Measurements from ENCODE around the gene DBT. TPM values are rescaled to one million over a fixed set of nuclear protein-coding genes. Genes with fewer than 3 reads are reported as not detected.
"Not testable (repeated sequence)": the region's sequence is repeated elsewhere in the genome, so short reads cannot be mapped to it uniquely, and the experiment has no call there.

DBT gene
- total RNA-seq, 1 experiment from 2014 or later, result 13.1 TPM

DNA sequence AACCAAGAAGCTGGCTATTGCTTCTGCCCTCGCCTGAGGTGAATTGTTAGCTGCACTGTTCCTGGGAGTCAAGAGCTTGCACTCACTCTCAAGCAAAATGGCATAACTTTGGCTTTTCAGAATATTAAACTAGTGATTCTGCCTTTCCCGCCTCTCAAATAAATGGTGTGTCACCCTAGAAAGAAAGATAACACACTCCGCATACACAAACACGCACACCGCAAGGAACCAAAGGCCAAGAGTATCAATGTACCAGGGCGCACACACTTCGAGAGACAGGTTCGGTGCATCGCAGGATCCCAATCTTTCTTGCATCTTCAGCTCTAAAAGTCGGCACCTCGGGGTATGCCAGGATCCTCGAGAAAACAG is 15.9 kb upstream of the DBT start:
- Histone ChIP-seq H3K9ac (ENCODE audit: low read length) (peak overlapping the region; percentile 91), H3K79me2 (ENCODE audit: low read length) (peaks cover 38% of the 10 kb centered on the region), H3K9me3 (ENCODE audit: low read length) (no peaks in the 10 kb centered on the region), H3K27ac (ENCODE audit: low read length) (peak overlapping the region; percentile 32; the same call in 1 of the 2 replicates), H3K27me3 (ENCODE audit: low read length) (no peaks in the 10 kb centered on the region), H2AFZ (ENCODE audit: low read length) (peak overlapping the region; percentile 88), H4K20me1 (ENCODE audit: insufficient read depth, low read depth, low read length) (no peaks in the 10 kb centered on the region), H3K36me3 (ENCODE audit: insufficient read depth, low read length) (peaks cover 14% of the 10 kb centered on the region), H3K4me2 (ENCODE audit: low read depth, low read length, poor library complexity, severe bottlenecking) (peak overlapping the region; percentile 97), H3K4me3 (ENCODE audit: low read length) (peak overlapping the region; percentile 83), H3K9me2 (replicated peaks; ENCODE audit: insufficient read depth, low read length) (no peaks in the 10 kb centered on the region), H3K4me1 (ENCODE audit: low read length) (peaks cover 23% of the 10 kb centered on the region)
- no peak for DNase-seq

GRCh38 chr1:100264081-100264480 is 14.4 kb upstream of the DBT start:
- H3K9ac ChIP-seq (ENCODE audit: low read length); H3K4me2 ChIP-seq (ENCODE audit: low read depth, low read length, poor library complexity, severe bottlenecking); H3K36me3 ChIP-seq (ENCODE audit: insufficient read depth, low read length); H3K4me3 ChIP-seq (ENCODE audit: low read length); H3K9me3 ChIP-seq (ENCODE audit: low read length); DNase-seq; H3K27ac ChIP-seq (ENCODE audit: low read length); H3K27me3 ChIP-seq (ENCODE audit: low read length); H3K9me2 ChIP-seq (replicated peaks; ENCODE audit: insufficient read depth, low read length); H4K20me1 ChIP-seq (ENCODE audit: insufficient read depth, low read depth, low read length); H2AFZ ChIP-seq (ENCODE audit: low read length): not testable (repeated sequence)
- peaks cover 23% of the 10 kb centered on the region for H3K4me1 ChIP-seq (ENCODE audit: low read length)
- peaks cover 33% of the 10 kb centered on the region for H3K79me2 ChIP-seq (ENCODE audit: low read length)

DNA sequence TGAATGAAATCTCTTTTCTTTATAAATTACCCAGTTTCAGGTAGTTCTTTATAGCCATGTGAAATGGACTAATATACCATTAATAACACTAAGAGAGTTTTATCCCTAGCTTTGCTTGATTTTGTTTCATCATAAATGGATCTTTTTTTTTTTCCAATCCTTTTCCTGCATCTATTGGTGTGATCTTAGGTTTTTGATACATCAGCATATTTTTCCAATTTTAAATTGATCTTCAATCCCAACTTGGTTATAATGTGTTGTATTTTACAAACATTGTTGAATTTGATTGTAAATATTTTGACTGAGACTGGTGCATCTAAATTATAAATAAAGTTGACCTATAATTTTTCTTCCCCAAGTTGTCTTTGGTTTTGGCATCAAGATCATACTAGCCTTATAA is 12.1 kb upstream of the DBT start:
- H3K36me3 ChIP-seq (ENCODE audit: insufficient read depth, low read length), result no peaks in the 10 kb centered on the region
- H3K79me2 ChIP-seq (ENCODE audit: low read length), result peaks cover 11% of the 10 kb centered on the region
- H4K20me1 ChIP-seq (ENCODE audit: insufficient read depth, low read depth, low read length), result no peaks in the 10 kb centered on the region
- H3K4me2 ChIP-seq (ENCODE audit: low read depth, low read length, poor library complexity, severe bottlenecking), result no peak overlapping the region
- no peak overlapping the region for H3K4me3 ChIP-seq (ENCODE audit: low read length)
- no peak overlapping the region for H3K9ac ChIP-seq (ENCODE audit: low read length)
- H3K27me3 ChIP-seq (ENCODE audit: low read length), result no peaks in the 10 kb centered on the region
- H3K9me3 ChIP-seq (ENCODE audit: low read length), result no peaks in the 10 kb centered on the region
- H3K4me1 ChIP-seq (ENCODE audit: low read length), result peaks cover 10% of the 10 kb centered on the region
- no peaks in the 10 kb centered on the region for H3K9me2 ChIP-seq (replicated peaks; ENCODE audit: insufficient read depth, low read length)
- H2AFZ ChIP-seq (ENCODE audit: low read length), result no peak overlapping the region
- no peak for DNase-seq
- H3K27ac ChIP-seq (ENCODE audit: low read length), result no peak overlapping the region

DNA sequence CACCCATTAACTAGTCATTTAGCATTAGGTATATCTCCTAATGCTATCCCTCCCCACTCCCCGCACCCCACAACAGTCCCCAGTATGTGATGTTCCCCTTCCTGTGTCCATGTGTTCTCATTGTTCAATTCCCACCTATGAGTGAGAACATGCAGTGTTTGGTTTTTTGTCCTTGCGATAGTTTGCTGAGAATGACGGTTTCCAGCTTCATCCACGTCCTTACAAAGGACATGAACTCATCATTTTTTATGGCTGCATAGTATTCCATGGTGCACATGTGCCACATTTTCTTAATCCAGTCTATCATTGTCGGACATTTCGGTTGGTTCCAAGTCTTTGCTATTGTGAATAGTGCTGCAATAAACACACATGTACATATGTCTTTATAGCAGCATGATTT is 8.8 kb upstream of the DBT start:
- not testable (repeated sequence) for H3K79me2 ChIP-seq (ENCODE audit: low read length); H3K36me3 ChIP-seq (ENCODE audit: insufficient read depth, low read length); H3K9me3 ChIP-seq (ENCODE audit: low read length); H3K4me3 ChIP-seq (ENCODE audit: low read length); H2AFZ ChIP-seq (ENCODE audit: low read length); H3K27me3 ChIP-seq (ENCODE audit: low read length); H3K4me2 ChIP-seq (ENCODE audit: low read depth, low read length, poor library complexity, severe bottlenecking); H3K4me1 ChIP-seq (ENCODE audit: low read length); DNase-seq; H3K9me2 ChIP-seq (replicated peaks; ENCODE audit: insufficient read depth, low read length); H3K27ac ChIP-seq (ENCODE audit: low read length); H4K20me1 ChIP-seq (ENCODE audit: insufficient read depth, low read depth, low read length); H3K9ac ChIP-seq (ENCODE audit: low read length)

GRCh38 chr1:100256273-100256672 is 6.6 kb upstream of the DBT start:
- not testable (repeated sequence) for H3K9me3 ChIP-seq (ENCODE audit: low read length); H3K36me3 ChIP-seq (ENCODE audit: insufficient read depth, low read length); H3K27ac ChIP-seq (ENCODE audit: low read length); H3K9ac ChIP-seq (ENCODE audit: low read length); H3K79me2 ChIP-seq (ENCODE audit: low read length); H3K4me1 ChIP-seq (ENCODE audit: low read length); H2AFZ ChIP-seq (ENCODE audit: low read length); DNase-seq; H4K20me1 ChIP-seq (ENCODE audit: insufficient read depth, low read depth, low read length); H3K4me3 ChIP-seq (ENCODE audit: low read length); H3K4me2 ChIP-seq (ENCODE audit: low read depth, low read length, poor library complexity, severe bottlenecking); H3K27me3 ChIP-seq (ENCODE audit: low read length); H3K9me2 ChIP-seq (replicated peaks; ENCODE audit: insufficient read depth, low read length)

- Histone ChIP-seq H3K4me3 (ENCODE audit: low read length) (no peak overlapping the region), H3K27me3 (ENCODE audit: low read length) (no peaks in the 10 kb centered on the region), H3K9me2 (replicated peaks; ENCODE audit: insufficient read depth, low read length) (no peaks in the 10 kb centered on the region), H3K36me3 (ENCODE audit: insufficient read depth, low read length) (no peaks in the 10 kb centered on the region), H3K4me2 (ENCODE audit: low read depth, low read length, poor library complexity, severe bottlenecking) (no peak overlapping the region), H3K9me3 (ENCODE audit: low read length) (no peaks in the 10 kb centered on the region), H3K27ac (ENCODE audit: low read length) (no peak overlapping the region), H2AFZ (ENCODE audit: low read length) (no peak overlapping the region), H3K79me2 (ENCODE audit: low read length) (peaks cover 11% of the 10 kb centered on the region), H3K9ac (ENCODE audit: low read length) (no peak overlapping the region), H3K4me1 (ENCODE audit: low read length) (peaks cover 11% of the 10 kb centered on the region), H4K20me1 (ENCODE audit: insufficient read depth, low read depth, low read length) (no peaks in the 10 kb centered on the region)
- no peak for DNase-seq
Observed at GRCh38 chr1:100253552-100253951, 3.9 kb upstream of the DBT start.

DNA sequence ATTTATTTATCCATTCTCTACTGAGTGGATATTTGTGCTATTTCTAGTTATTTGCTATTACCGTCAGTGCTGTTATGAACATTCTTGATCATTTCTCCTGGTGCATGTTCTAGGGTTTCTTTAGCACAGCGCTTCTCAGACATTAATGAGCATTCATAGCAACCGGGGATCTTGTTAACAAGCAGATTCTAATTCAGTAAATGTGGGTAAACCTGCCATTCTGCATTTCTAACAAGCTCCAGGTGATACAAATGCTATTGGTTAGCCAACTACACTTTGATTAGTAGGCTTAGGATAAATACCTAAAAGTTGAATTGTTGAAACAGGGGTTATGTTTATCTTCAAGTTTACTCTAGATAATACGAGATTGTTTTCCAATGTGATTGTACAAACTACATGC is 3.3 kb upstream of the DBT start:
- no peak overlapping the region for H3K9ac ChIP-seq (ENCODE audit: low read length)
- DNase-seq, result no peak
- no peak overlapping the region for H2AFZ ChIP-seq (ENCODE audit: low read length)
- peaks cover 17% of the 10 kb centered on the region for H3K79me2 ChIP-seq (ENCODE audit: low read length)
- no peaks in the 10 kb centered on the region for H3K36me3 ChIP-seq (ENCODE audit: insufficient read depth, low read length)
- H3K9me2 ChIP-seq (replicated peaks; ENCODE audit: insufficient read depth, low read length), result no peaks in the 10 kb centered on the region
- peaks cover 17% of the 10 kb centered on the region for H3K4me1 ChIP-seq (ENCODE audit: low read length)
- H3K9me3 ChIP-seq (ENCODE audit: low read length), result no peaks in the 10 kb centered on the region
- no peaks in the 10 kb centered on the region for H3K27me3 ChIP-seq (ENCODE audit: low read length)
- no peak overlapping the region for H3K4me3 ChIP-seq (ENCODE audit: low read length)
- H4K20me1 ChIP-seq (ENCODE audit: insufficient read depth, low read depth, low read length), result no peaks in the 10 kb centered on the region
- H3K4me2 ChIP-seq (ENCODE audit: low read depth, low read length, poor library complexity, severe bottlenecking), result no peak overlapping the region
- H3K27ac ChIP-seq (ENCODE audit: low read length), result no peak overlapping the region

DNA sequence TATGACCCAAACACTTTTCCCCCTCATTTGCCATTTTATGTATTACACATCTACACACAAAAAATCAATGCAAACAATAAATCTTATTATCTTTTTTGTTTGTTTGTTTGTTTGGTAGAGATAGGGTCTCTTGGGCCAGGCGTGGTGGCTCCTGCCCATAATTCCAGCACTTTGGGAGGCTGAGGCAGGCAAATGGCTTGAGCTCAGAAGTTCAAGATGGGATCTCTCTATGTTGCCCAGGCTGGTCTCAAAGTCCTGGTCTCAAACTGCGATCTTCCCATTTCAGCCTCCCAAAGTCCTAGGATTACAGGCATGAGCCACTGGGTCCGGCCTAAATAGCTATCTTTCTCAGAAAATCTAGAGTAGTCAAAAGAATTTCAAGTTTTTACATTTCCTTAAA is 1.2 kb upstream of the DBT start:
- Histone ChIP-seq H3K36me3 (ENCODE audit: insufficient read depth, low read length) (no peaks in the 10 kb centered on the region), H3K9me3 (ENCODE audit: low read length) (no peaks in the 10 kb centered on the region), H3K4me2 (ENCODE audit: low read depth, low read length, poor library complexity, severe bottlenecking) (no peak overlapping the region), H3K9me2 (replicated peaks; ENCODE audit: insufficient read depth, low read length) (no peaks in the 10 kb centered on the region), H3K4me3 (ENCODE audit: low read length) (no peak overlapping the region), H3K79me2 (ENCODE audit: low read length) (peaks cover 36% of the 10 kb centered on the region), H3K27ac (ENCODE audit: low read length) (no peak overlapping the region), H4K20me1 (ENCODE audit: insufficient read depth, low read depth, low read length) (no peaks in the 10 kb centered on the region), H2AFZ (ENCODE audit: low read length) (no peak overlapping the region), H3K27me3 (ENCODE audit: low read length) (no peaks in the 10 kb centered on the region), H3K9ac (ENCODE audit: low read length) (no peak overlapping the region), H3K4me1 (ENCODE audit: low read length) (peaks cover 28% of the 10 kb centered on the region)
- no peak for DNase-seq

DNA sequence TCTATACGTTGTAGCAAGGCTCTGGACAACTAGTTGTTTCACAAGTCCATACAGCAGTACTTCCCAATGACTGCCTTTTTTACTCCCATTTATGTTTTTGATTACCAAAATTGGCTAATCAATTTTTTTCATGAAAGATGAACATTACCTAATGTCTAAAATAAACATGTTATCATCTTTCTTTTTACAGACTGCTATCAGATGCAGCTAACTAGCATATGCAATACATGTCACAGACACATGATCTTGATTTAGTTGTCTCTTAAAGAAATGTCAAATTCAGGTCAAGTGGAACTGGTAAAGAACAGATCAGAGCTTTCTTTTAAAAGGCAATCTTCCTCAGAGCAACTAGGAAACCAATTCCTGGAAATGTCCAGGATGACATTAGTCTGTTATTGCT is 630 bp upstream of the DBT start:
- H3K4me1 ChIP-seq (ENCODE audit: low read length), result peaks cover 31% of the 10 kb centered on the region
- H3K36me3 ChIP-seq (ENCODE audit: insufficient read depth, low read length), result no peaks in the 10 kb centered on the region
- H3K9ac ChIP-seq (ENCODE audit: low read length), result peak overlapping the region; percentile 97
- no peak overlapping the region for H3K27ac ChIP-seq (ENCODE audit: low read length)
- no peaks in the 10 kb centered on the region for H3K9me3 ChIP-seq (ENCODE audit: low read length)
- H2AFZ ChIP-seq (ENCODE audit: low read length), result peak overlapping the region; percentile 85
- no peaks in the 10 kb centered on the region for H4K20me1 ChIP-seq (ENCODE audit: insufficient read depth, low read depth, low read length)
- peaks cover 41% of the 10 kb centered on the region for H3K79me2 ChIP-seq (ENCODE audit: low read length)
- H3K27me3 ChIP-seq (ENCODE audit: low read length), result no peaks in the 10 kb centered on the region
- H3K4me2 ChIP-seq (ENCODE audit: low read depth, low read length, poor library complexity, severe bottlenecking), result peak overlapping the region; percentile 93
- peak overlapping the region; percentile 98 for H3K4me3 ChIP-seq (ENCODE audit: low read length)
- no peaks in the 10 kb centered on the region for H3K9me2 ChIP-seq (replicated peaks; ENCODE audit: insufficient read depth, low read length)
- no peak for DNase-seq

All from Karpas-422 (cell line).